ENCODE results near the gene EXOC2.

Gene EXOC2

DNA sequence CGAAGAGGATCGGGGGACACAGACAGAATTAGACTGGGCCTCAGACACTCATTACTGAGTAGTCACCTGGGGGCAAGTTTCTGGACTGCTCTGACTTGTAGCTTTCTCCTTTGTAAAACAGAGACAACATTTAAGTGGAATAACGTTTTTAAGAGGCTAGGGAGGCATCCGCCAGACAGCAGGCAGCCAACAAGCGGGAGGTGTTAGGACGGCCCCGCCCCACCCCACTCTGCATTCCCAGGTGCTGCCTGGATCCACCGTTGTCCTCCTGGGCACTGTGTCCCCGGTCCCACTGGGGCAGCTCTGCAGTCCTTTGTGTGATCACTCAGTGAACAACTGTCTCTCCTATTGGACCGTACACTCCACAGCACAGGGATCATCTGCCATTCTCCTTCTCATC, 187.6 kb downstream of the EXOC2 start:
- DNase-seq (ENCODE audit: low read depth) = no peak
- no peak overlapping the region for H3K4me3 ChIP-seq (replicated peaks; ENCODE audit: low read depth, low read length)
- TF ChIP-seq, protein P1, sequence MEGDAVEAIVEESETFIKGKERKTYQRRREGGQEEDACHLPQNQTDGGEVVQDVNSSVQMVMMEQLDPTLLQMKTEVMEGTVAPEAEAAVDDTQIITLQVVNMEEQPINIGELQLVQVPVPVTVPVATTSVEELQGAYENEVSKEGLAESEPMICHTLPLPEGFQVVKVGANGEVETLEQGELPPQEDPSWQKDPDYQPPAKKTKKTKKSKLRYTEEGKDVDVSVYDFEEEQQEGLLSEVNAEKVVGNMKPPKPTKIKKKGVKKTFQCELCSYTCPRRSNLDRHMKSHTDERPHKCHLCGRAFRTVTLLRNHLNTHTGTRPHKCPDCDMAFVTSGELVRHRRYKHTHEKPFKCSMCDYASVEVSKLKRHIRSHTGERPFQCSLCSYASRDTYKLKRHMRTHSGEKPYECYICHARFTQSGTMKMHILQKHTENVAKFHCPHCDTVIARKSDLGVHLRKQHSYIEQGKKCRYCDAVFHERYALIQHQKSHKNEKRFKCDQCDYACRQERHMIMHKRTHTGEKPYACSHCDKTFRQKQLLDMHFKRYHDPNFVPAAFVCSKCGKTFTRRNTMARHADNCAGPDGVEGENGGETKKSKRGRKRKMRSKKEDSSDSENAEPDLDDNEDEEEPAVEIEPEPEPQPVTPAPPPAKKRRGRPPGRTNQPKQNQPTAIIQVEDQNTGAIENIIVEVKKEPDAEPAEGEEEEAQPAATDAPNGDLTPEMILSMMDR (IDR thresholded peaks at IDR 0.05; ENCODE audit: low read length, missing control alignments) = no peak

DNA sequence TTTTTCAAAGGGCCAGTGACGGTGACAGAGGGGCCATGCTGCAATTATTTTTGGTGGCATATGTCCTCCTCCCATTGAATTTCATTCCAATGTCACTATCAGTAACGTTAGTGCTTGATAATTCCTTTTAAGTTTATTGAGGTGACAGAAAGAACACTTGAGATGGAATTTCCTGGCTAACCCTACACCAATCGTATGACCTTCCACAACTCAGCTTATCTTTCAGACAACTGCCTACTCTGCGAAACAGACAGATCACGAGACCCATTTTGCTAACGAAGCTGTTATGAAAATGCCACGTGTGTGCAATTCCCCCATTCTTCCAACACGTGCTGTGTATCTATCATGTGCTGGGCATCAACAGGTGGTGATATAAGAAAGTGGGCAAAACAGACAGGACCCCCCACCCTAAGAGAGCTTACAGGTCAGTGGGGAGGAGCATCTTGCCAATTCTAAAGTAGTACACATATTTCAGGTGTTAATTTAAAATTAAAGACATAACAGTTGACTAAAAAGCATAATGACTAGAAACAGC, 188.4 kb downstream of the EXOC2 start:
- DNase-seq (ENCODE audit: low read depth) = no peak
- no peak overlapping the region for H3K4me3 ChIP-seq (replicated peaks; ENCODE audit: low read depth, low read length)
- TF ChIP-seq, protein P1 (IDR thresholded peaks at IDR 0.05; ENCODE audit: low read length, missing control alignments) = no peak

DNA sequence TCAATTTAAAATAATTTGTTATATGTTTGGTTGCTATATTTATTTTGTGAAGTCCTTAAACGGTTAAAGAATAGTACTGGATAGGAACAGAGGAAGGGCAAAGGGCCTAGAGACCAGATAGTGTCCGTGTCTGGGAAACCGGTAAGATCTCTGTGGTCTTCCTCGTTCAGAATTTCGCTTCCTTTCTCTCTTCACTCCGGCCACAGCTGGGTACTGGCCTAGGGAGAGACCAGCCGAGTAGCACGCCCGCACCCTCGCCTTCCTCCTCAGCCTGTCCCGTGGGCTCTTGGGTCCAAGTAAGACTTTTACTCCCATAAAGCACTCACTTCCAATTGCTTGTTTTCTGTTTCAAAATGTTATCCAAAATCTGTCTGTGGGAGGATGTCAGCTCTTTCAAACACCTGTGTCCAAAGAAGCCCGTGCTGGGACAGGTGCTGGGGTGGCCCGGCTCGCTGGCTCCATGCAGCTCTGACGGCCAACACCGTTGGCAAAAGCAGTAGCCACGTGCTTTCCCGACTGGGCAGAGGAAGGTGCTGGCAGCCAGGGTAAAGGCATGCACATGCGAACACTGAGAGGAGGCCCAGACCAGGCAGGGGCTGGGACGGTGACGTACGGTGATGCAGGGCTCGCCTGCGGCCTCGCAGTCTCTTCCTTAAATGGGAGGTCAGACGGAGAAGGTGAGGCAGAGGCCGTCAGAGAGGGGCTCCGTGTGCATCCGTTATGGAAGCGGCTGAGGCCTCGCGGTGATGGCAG, 189.2 kb downstream of the EXOC2 start:
- TF ChIP-seq, protein P1 (IDR thresholded peaks at IDR 0.05; ENCODE audit: low read length, missing control alignments) = no peak
- no peak overlapping the region for H3K4me3 ChIP-seq (replicated peaks; ENCODE audit: low read depth, low read length)
- DNase-seq (ENCODE audit: low read depth) = no peak

DNA sequence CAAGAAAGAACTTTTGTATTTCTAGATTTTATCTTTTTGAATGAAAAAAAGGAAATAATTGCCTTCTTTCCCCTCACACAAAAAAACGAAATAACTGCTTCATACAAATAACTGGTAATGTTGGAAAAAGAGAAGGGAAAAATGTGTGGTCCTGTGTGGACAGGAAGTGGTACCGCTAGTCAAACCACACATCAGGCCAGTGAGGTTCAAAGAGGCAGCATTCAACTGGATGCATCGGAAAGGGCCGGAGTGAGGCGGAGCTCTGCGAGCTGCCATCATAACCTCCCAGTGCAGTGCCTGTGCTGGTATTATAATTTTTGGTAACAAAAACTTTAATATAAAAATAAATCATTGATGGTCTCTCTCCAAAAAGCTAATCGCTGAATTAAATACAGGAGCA, 190.2 kb downstream of the EXOC2 start:
- DNase-seq (ENCODE audit: low read depth) = no peak
- no peak overlapping the region for H3K4me3 ChIP-seq (replicated peaks; ENCODE audit: low read depth, low read length)

DNA sequence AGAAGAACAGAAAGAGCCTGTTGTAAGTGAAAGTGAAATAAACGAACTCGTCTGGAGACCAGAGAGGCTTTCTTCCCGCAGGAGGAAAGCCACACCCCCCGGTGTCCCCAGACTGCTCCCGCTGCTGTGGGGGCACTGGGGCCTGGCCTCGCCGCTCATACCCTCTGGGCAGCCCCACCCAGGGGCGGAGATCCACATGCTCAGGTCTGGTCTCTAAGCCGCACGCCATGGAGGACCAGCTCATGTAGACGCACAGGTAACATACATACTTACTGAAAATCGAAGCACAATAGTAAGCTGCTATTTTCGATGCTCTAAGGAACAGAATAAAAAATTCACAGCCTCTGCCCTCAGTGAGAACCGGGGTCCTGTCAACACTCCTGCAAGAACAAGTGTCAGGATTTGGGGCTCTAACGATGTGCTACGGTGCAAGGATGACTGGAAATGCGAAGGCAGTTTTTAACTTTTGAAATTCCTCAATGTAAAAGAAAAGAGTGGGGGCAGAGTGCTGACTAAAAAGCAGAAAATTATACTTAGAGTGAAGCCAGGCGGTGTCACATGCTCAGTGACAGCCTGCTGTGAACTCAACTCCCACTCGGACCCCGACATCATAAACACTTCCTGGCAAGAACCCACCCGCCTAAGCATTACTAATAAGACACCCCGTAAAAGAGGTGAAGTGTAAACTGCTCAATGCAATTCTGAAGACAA, 190.9 kb downstream of the EXOC2 start:
- no peak overlapping the region for H3K4me3 ChIP-seq (replicated peaks; ENCODE audit: low read depth, low read length)

More for the DNA sequence above, 190.2 kb downstream of the EXOC2 start:
- TF ChIP-seq, protein P1 (IDR thresholded peaks at IDR 0.05; ENCODE audit: low read length, missing control alignments) = no peak

DNA sequence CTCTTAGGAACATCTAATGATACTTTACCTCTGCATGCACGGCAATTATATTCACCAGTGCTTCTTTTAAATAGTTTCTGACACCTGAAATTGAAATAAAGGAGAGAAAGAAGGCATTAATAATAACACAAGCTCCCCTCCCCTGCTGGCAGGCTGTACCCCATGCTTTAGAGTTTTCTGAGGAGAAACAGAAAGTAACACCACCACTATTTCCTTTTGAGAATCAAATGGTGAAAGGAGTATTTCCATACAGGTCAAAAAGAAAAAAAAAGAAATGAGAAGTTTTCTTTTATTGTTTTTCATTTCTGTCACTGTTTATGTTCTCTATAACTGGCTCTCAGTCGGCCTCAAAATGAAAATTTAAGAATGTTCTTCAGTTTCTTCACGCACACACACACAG, 193.3 kb downstream of the EXOC2 start:
- H3K4me3 ChIP-seq (replicated peaks; ENCODE audit: low read depth, low read length) = no peak overlapping the region
- TF ChIP-seq, protein P1 (IDR thresholded peaks at IDR 0.05; ENCODE audit: low read length, missing control alignments) = no peak
- DNase-seq (ENCODE audit: low read depth) = no peak

More for the DNA sequence above, 190.9 kb downstream of the EXOC2 start:
- TF ChIP-seq, protein P1 (IDR thresholded peaks at IDR 0.05; ENCODE audit: low read length, missing control alignments) = no peak
- no peak for DNase-seq (ENCODE audit: low read depth)
